K562 (cell line): Measurements from ENCODE around the gene FDPS. TPM values are rescaled to one million over a fixed set of nuclear protein-coding genes. Genes with fewer than 3 reads are reported as not detected.

ENCODE experiments used
- ARID3A ChIP-seq: IDR thresholded peaks from 2 replicates; pipeline ENCODE4 v1.6.1; 2012; ENCODE audit warnings: low read depth, low read length, improper control_type of control experiment, borderline replicate concordance
- BMI1 ChIP-seq: fragments of 150-350 bp; IDR thresholded peaks from 2 replicates; pipeline ENCODE4 v1.6.1; 2014; ENCODE audit warnings: low read length
- DNMT1 ChIP-seq: fragments of 450-650 bp; IDR thresholded peaks from 2 replicates; pipeline ENCODE4 v1.6.1; 2016; ENCODE audit warnings: antibody characterized with exemption, mild to moderate bottlenecking
- E2F8 ChIP-seq: fragments of 450-650 bp; IDR thresholded peaks from 2 replicates; pipeline ENCODE4 v1.7.1; 2018; ENCODE audit warnings: mild to moderate bottlenecking, low read depth; ENCODE audit not compliant: partially characterized antibody
- GTF2B ChIP-seq: IDR thresholded peaks from 2 replicates; pipeline ENCODE4 v1.6.1; 2011; ENCODE audit not compliant: insufficient read length; ENCODE audit errors: extremely low read depth
- HIVEP1 ChIP-seq: fragments of 250-450 bp; sonication (Bioruptor Pico); IDR thresholded peaks from 2 replicates; pipeline ENCODE4 v1.4.0; 2020; ENCODE audit warnings: mild to moderate bottlenecking
- HMGXB4 ChIP-seq: sonication (generic); formaldehyde crosslinking; IDR thresholded peaks from 2 replicates; pipeline ENCODE4 v1.8.1; 2023; ENCODE audit warnings: mild to moderate bottlenecking, missing genetic modification reagents
- MAFK ChIP-seq: IDR thresholded peaks from 2 replicates; pipeline ENCODE4 v1.6.1; 2011; ENCODE audit warnings: low read length, improper control_type of control experiment
- MXI1 ChIP-seq: IDR thresholded peaks from 2 replicates; pipeline ENCODE4 v1.6.1; 2011; ENCODE audit warnings: low read depth, mild to moderate bottlenecking, improper control_type of control experiment, low read length
- NRF1 ChIP-seq, 2 experiments: fragments of 450-650 bp; IDR thresholded peaks in 1 of 2; conservative IDR thresholded peaks in 1 of 2; 2 replicates each; pipeline ENCODE4 v1.6.1; 2014; ENCODE audit warnings: mild to moderate bottlenecking in 2 of 2
- TCFL5 ChIP-seq: fragments of 250-450 bp; sonication (Bioruptor Pico); conservative IDR thresholded peaks from 2 replicates; pipeline ENCODE4 v1.6.1; 2021; ENCODE audit warnings: mild to moderate bottlenecking, moderate library complexity, matching md5 sums
- TFAP4 ChIP-seq: sonication (generic); formaldehyde crosslinking; IDR thresholded peaks from 2 replicates; pipeline ENCODE4 v1.8.0; 2022; ENCODE audit warnings: missing genetic modification reagents, mild to moderate bottlenecking, moderate library complexity, borderline replicate concordance
- TGIF2 ChIP-seq: sonication (generic); formaldehyde crosslinking; IDR thresholded peaks from 2 replicates; pipeline ENCODE4 v1.8.1; 2022; ENCODE audit warnings: mild to moderate bottlenecking, missing genetic modification reagents, moderate library complexity
- XRCC3 ChIP-seq: fragments of 450-650 bp; IDR thresholded peaks from 2 replicates; pipeline ENCODE4 v1.6.1; 2017; ENCODE audit warnings: mild to moderate bottlenecking, moderate library complexity
- ZBTB12 ChIP-seq: fragments of 250-450 bp; sonication (Bioruptor Pico); IDR thresholded peaks from 2 replicates; pipeline ENCODE4 v1.4.0; 2020
- ZFP1 ChIP-seq: fragments of 450-650 bp; formaldehyde crosslinking; IDR thresholded peaks from 2 replicates; pipeline ENCODE4 v1.4.0; 2020; ENCODE audit warnings: mild to moderate bottlenecking, mixed read lengths
- ZNF23 ChIP-seq: fragments of 250-450 bp; sonication (Bioruptor Pico); IDR thresholded peaks from 2 replicates; pipeline ENCODE4 v1.4.0; 2020; ENCODE audit warnings: mild to moderate bottlenecking
- ZNF316 ChIP-seq: fragments of 450-650 bp; IDR thresholded peaks from 2 replicates; pipeline ENCODE4 v1.6.1; 2016
- polyA plus RNA-seq, 8 experiments: library from polyadenylated mRNA; depleted of rRNA in 4 of 8; stranded (reverse) in 5 of 8; unstranded in 3 of 8; fragments of >200 nt; fragmentation: Nextera tagmentation in 2 of 8; fragmentation: Illumina TruSeq in 1 of 8; extraction: Ambion mirVana in 2 of 8; extraction: Trizol in 1 of 8; gene quantifications; 2 replicates each; pipeline versions ENCODE4 v1.2.1 to v1.2.3, GENCODE V29; 2011 to 2014; ENCODE audit warnings: inconsistent platforms in 1 of 8, missing spikeins in 1 of 8
- total RNA-seq, 7 experiments: library from RNA; depleted of rRNA in 6 of 7; stranded (reverse); fragments of >200 nt in 6 of 7; fragmentation: Illumina TruSeq in 2 of 7; extraction: Trizol in 2 of 7; gene quantifications; 2 replicates each; pipeline versions ENCODE4 v1.2.1 to v1.2.3, GENCODE V29; 2011 to 2021; ENCODE audit warnings: low replicate concordance in 1 of 7

Gene FDPS
- total and polyA plus RNA-seq, 9 of the 15 experiments (the other 6 are each of a cell fraction or from before 2014, with no cell fraction given): 247 to 884 (median 360) TPM

- TF ChIP-seq GTF2B (no peak), HMGXB4 (no peak), NRF1 (conservative IDR thresholded peaks at IDR 0.05 in 1 of 2, IDR thresholded peaks at IDR 0.05 in 1 of 2) (peak; percentile 94 to 95), MAFK (no peak), ARID3A (no peak), MXI1 (peak; percentile 85), BMI1 (no peak; the same call in 1 of the 2 replicates), TFAP4 (CRISPR knock-in tag) (peak; percentile 82), DNMT1 (no peak), TGIF2 (CRISPR knock-in tag) (peak; percentile 86; the same call in 1 of the 2 replicates), ZNF316 (no peak), XRCC3 (no peak), ZBTB12 (CRISPR knock-in tag) (peak; percentile 32; the same call in 1 of the 2 replicates), ZFP1 (CRISPR knock-in tag) (peak; percentile 76), ZNF23 (CRISPR knock-in tag) (peak; percentile 79; the same call in 1 of the 2 replicates), E2F8 (peak; percentile 83), HIVEP1 (CRISPR knock-in tag) (no peak), TCFL5 (CRISPR knock-in tag) (0 out of 2 replicates have a peak, but pooled peaks have one; percentile 32)
Observed at GRCh38 chr1:155261852-155262673, 46.6 kb upstream of the FDPS start, which contains the start of gene SCAMP3 (continued).
